ENCODE results near the gene ATF7.

The ATF7 gene

DNA sequence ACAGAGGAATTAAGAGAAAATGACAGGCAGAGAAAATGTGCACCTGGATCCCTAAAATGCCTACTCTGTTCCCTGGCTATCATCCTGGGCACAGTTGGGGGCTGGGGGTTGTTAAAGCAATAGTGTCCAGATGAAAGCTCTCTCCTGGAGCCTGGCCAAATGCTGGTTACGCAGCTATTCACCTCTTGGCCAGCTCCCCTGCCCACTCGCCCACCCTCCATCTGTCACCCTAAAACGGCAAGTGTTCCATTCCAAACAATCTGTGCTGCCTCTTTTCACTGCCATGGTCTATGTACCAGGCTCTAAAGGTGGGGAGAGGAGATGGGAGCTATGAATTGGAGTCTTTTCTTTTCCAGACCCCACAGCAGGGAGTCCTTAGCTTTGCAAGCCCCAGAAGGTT, 94.2 kb downstream of the ATF7 start:
- DNase-seq, result peak in 2 of 58 donors; percentile 13 to 36

DNA sequence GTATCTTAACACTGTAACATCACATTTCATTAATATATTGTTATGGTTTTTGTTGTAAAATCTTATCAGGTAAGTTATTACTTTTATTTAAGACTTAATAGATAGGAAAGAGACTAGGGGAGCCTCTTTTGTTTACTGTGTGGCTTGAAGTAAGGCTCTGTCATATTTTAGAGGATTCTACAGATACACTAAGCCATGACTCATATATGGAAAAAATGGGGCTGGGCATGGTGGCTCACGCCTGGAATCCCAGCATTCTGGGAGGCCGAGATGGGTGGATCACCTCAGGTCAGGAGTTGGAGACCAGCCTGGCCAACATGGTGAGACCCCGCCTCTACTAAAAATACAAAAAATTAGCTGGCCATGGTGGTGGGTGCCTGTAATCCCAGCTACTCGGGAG, 95.3 kb downstream of the ATF7 start:
- DNase-seq, result no peak

DNA sequence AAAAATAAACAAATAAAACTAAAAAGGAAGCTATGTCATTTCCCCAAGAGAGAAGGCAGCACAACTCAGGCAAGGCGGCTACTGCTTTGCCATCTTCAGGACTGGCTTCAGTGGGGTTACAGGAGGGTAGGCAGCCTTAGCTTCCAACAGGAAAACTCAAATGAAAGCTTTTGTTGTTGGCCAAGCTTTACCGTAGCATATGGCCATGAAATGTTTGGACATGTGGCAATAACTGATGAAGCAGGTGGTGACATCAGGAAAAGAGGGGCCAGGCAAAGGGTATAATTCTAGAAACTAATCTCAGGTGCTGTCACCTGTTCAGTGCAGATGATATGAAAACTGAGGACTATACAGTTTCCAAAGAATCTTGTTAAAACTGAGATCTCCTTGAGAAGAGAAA, 96.1 kb downstream of the ATF7 start:
- DNase-seq, result no peak

DNA sequence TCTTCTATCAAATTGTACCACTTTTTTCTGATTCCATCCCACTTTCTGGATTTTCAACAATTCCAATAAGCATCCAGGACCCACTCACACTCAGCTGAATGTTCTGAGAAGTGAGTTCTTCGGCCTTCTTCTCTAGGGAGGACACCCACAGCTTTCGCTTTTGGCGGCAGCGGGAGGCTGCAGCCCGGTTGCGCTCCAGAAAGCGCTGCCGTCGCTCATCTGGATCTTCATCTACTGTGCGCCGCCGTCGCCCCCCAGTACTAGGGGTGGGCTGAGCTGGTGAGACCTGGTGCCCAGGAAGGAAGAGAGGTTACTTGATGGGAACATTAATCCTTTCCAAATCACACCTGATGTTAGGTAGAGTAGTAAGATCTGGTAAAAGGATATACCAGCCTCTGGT, 101.7 kb downstream of the ATF7 start:
- DNase-seq, result no peak

DNA sequence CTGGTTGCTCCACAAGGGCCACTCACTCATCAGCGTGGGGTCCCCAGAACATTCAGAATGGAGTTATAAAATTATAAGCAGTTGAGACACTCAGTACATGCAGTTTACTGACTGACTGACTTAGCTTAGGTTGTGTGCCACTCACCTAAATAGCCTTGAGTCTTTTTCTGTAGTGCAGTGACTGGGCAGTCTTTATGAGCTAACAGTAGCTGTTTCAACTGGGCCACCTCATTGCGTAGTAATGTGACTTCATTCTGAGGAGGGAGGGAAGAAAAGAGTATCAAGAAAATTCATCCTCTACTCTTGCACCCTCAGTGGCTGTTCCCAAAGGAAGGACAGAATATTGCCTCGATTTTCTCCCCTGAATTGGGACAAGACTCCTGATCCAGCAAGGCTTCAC, 103.1 kb downstream of the ATF7 start:
- no peak for DNase-seq

DNA sequence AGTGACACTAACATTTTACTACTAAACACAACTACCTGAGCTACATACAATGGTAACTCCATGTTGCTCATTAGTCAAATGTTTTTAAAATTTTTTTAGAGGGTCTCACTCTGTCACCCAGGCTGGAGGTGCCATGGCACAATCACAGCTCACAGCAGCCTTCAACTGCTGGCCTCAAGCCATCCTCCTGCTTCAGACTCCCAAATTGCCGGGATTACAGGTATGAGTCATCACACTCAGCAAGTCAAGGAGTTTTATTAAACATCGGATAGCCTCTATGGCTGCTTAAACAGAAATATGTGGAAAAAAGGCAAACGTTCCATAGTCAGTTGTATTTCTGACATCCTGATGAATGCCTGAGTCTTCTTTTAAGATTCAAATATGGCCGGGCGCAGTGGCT, 107.8 kb downstream of the ATF7 start:
- DNase-seq, result no peak

DNA sequence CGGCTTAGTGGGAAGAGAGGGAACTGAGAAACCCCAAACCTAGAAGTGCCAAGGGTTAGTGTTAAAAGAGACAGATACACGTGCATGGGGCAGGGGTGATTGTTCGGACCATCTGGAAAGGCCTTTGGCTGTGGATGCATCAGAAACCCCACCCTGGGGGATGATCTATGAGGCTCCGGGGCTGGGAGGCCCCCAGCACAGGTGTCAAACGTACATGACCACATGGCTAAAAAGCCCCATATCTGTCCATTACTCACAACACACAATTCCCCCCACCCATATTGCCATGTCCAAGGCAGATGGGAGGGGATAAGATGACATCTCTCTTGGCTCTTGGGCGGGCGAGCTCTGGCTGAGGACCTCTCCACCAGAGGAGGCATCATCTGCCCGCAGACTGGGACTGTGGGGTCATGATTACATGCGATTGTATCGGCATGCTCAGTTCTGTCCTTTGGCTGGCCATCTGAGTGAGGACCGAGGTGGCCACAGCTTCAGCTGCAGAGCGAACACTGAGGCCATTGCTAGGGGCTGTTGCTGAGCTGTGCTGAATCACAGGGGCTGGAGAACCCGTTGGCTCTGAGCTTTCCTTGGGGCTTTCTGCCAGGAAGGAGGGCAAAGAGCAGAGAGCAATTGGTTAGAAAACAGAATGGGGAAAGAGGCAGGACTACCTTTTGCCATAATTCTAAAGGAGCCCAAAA, 109.3 kb downstream of the ATF7 start:
- DNase-seq, result no peak

DNA sequence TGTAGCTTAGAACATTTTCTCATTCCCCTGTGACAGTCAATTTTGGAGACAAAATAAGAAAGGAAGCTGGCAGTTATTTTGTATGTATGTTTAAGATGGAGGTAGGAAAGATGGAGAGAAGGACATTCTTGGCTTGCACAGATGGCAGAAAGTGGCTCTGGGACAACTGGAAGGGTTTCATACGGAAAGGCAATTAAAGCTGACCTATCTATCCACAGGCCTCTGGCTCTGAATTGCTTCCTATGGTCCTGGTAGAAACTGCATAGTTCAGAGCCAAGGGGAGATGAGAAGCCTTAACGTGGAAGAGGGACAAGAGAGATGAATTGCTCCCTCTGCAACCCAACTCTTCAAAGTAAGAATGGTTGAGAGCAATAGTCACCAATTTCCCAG, 110.9 kb downstream of the ATF7 start:
- DNase-seq, result no peak

DNA sequence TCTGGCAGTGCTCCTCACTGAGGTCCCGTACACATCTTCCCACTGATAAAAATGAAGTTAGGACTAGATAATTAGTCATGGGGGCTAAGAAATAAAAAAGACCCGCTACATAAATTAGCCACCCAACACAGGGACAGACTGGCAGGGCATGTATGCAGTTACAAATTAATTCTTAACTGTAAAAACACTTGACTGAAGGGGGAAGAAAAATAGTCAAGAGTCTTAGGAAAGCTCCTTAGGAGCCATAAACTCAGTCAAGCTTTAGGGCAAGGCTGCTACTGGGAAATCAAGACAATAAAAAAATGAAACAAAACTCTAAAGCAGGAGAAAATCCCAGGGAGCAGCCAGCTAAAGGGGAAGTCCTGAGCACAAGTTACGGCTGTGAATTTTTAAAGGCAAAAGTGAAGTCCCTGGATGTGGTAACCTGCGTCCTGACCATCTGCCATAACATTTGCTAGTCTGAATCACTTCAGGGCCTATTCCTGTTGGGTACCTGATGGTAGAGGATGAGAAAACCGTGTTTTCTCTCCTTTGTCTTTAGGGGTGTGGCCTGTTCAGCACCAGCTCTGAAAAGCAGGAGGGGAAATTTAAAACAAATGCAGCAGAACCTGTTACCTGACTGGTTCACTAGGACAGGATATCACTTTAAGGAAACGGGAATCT, 111.4 kb downstream of the ATF7 start:
- DNase-seq, result no peak

DNA sequence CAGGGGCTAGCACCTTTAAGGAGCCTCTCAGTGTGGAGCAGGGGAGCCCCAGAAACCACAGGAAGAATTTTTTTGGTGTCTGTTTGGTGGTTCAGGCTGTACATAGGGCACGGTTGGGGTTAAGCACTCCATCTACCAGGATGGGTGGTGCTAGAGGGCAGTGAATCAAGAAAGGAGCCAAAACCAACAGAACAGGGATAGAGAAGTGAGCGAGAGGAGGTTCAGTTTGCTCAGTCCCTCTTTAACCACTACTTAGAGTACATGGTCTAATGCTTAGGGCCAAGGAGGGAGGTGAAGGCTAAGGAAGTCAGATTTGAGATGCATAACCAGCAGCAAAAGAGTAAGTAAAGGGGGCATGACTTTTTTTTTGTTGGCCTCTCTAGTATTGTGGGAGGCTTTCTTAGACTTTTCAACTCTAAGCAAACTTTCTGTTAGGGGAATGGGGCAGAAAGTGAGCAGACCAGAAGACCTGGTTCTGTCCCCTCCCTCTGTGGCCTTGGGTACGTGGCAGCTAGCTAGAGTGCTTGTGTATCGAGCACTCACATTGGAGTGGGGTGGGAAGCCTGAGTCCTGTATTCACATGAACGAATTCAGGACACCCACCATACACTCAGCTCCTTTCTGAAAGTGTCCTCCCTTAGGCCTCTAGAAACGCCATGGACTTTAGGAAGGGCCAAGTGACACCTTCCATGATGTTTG, 112.3 kb downstream of the ATF7 start:
- no peak for DNase-seq

DNA sequence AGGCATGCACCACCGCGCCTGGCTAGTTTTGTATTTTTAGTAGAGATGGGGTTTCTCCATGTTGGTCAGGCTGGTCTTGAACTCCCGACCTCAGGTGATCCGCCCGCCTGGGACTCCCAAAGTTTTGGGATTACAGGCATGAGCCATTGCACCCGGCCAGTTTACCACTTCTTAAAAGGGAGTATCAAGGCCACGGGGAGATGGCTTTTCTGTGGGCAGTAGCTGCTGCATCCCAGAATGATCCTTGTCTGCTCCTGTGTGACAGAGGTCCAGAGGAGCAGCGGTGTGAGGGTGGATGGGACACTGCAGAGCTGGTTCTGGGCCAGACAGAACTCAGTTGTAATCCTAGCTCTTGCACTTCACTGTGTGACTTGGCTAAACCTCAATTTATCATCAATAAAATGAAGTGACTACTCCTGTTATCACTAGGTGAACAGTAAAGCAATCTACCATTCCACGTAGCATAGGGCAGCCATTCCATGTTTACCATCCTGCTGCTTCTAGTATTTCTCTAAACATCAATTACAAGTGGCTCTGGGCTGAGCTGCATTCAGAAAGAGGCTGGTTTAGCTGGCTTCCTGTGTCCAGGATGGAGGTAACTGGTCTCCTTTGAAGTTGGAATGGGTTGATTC, 115.9 kb downstream of the ATF7 start:
- DNase-seq, result no peak

DNA sequence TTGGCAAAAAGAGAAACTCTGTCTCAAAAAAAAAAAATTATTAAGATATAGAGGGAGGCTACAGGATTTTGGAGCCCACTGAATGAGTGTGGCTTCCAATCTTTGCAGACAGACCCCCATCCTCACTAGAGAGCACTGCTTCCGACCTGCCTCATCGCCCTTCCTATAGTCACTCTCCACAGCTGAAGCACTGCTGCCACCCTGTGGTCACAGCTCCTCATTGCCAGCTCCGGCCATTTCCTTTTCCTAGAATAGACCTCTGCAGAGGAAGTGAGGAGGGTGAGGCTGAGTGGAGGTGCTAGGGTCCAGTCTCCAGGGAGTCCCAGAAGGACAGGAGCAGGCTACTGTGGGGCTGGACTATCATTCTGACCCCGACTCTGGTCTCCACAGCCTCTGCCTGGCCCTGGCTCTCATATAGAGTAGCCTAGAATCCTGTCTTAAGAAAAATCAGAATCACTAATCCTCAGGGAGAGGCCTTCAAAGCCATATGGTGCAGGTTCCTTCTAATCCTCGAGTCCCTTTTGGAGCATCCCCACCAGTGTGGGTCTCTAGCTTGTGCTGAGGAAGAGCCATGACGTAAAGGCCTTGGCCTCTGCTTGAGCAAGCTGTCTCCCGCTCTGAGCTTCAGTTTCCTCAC, 117.5 kb downstream of the ATF7 start:
- peak in 56 of 58 donors; percentile 7 to 90 (median 73) for DNase-seq

DNA sequence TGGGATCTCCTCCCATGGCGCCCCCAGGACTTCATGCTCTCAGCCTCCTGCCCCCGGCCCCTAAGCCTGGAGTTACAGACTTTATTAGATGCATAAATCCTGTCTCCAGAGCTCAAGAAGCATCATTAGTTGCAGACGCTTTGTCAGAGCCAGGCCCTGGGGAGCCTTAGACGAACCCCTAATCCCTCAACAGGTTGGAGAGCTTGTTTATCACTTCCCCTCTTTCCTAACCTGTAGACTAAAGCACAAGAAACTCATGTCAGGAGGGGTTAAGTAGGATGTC, 118.6 kb downstream of the ATF7 start:
- no peak for DNase-seq

DNA sequence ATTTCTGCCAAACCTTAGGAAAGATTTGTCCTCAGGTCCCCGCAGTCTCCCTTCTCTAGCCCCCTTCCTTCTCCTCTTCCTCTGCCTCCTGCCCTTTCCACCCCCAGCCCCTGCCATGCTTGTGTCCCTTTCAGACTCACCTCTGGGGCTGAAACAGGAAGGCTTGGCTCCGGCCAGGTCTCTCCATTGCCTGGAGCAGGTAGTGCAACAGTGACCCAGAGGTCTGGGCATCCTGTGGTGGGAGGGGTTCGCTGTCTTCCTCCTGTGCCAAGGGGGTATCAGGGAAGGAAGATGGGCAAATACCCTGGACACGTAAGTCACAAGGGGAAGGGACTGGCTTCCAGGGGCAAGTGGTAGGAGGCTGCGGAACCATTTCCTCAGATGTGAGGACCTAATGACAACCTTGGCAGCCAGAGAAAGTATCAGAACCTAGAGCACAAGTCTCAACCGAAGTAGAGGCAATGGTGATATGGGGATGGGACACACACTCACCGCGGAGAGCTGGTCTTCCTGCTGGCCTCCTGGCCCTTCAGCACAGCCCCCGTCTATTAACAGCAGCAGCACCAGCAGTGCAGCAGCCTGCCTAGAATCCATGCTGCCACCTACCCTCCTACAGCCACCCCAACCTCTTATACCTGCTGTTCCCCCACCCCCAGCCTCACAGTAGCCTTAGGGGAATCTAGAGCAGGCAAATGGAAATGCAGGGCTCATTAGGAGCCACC, 119.1 kb downstream of the ATF7 start, which contains the start of gene NPFF:
Gene NPFF, minus strand, starts transcription at position 604 of the 722 bp plus-strand sequence. Its CDS starts 10 bp downstream, at position 594.
- DNase-seq, result no peak

DNA sequence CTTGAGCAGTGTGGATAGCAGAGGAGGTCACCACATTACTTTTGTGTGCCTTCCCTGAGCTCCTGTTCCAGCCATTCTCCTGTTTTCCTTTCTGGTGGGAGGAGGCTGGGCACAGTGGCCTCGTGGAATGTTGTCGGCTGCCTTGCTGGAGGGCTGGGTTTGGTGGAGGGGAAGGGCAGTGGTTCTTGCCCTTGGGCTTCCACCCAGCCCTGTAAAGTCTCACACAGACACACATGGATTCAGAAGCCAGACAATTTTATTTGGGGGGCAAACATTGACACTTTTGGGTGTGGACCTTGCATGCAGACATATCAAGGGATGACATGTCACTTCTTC, 119.8 kb downstream of the ATF7 start:
- no peak for DNase-seq

DNA sequence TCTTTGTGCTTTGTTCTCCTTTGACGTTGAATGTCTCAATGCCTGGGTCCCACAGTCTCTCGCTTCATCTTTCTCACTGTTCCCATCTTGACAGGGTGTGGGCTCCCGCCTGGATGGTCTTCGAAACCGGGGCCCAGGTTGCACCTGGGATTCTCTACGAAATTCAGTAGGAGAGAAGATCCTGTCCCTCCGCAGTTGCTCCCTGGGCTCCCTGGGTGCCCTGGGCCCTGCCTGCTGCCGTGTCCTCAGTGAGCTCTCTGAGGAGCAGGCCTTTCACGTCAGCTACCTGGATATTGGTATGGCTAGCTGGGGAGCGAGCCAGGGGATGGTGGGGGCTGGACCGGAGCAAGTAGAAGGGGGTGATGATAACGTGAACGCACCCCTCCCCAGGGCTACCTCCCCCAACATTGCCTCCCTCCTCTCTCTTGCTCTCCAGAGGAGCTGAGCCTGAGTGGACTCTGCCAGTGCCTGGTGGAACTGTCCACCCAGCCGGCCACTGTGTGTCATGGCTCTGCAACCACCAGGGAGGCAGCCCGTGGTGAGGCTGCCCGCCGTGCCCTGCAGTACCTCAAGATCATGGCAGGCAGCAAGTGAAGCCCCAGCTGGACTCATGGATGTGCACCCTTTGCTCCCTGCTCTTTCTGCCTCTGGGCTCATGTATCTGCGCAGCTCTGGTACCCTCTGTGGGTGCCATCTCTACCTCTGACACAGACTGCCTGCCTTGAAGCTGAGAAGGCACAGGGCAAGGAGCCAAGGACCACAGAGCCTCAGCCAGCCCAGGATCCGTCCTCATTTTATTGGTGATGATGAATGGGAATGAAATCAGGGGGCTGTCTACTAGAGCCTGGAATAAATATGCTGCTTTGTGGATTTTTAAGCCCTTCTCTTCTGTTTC, 120.4 kb downstream of the ATF7 start:
- DNase-seq, result no peak

DNA sequence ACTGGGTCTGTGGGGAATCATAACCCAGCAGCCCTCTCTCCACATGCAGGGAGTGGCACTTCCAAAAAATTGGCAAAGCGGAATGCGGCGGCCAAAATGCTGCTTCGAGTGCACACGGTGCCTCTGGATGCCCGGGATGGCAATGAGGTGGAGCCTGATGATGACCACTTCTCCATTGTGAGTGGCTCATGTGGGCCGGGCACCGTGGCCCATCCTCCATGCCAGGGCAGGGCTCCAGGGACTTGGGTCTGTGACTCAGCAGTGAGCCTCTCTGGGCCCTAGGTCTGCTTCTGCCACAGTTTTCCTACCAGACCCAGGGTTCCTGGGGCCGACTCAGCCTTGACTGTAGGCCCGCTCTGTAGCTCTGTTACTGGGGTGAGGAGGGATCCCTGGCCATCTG, 121.1 kb downstream of the ATF7 start:
- DNase-seq, result peak in 22 of 58 donors; percentile 14 to 83 (median 35)

DNA sequence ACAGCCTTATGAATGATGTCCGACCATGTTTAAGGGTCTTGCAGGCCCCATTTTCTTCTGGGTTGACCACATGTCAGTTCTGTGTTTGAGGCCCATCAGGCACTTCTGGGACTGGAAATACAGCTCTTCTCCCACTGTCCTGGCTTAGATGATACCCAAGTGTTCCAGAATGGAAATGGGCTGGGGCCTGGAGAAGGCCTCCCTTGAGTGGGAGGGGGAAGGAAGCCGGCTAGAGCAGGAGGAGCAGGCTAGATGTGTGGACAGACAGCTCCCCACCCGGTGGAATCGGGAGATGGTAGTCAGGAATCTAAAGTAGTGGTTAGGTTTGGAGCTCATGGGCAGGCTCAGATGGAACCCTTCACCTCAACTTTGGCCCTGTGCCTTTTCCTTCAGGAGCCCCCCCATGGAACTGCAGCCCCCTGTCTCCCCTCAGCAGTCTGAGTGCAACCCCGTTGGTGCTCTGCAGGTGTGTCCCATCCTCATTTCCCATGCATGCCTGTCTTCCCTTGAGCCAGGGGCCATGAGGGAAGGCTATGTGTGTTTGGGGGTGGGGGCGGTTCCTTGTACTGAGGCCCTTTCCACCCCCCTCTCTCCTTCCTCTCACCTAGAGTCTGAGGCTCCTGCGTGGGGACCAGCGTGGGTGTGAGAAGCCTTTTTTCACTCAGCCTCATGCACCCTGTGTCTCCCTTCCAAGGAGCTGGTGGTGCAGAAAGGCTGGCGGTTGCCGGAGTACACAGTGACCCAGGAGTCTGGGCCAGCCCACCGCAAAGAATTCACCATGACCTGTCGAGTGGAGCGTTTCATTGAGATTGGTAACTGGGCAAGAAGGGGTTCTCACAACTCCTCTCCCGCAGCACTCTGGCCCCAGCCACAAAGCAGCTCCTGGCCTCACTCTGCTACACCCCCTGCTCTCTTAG, 121.9 kb downstream of the ATF7 start:
- no peak for DNase-seq

All from anterior cingulate cortex (tissue), 58 donors.